ENCODE data around the gene OR51B4.
"Not testable (repeated sequence)": the region's sequence is repeated elsewhere in the genome, so short reads cannot be mapped to it uniquely, and the experiment has no call there.

OR51B4 gene

GRCh38 chr11:5274395-5274794 is 27.4 kb downstream of the OR51B4 start:
- DNase-seq (ENCODE audit: low read depth in 3 of 3) = no peak

- DNase-seq (ENCODE audit: low read depth in 3 of 3) = no peak
Observed at GRCh38 chr11:5272395-5273017, 29.2 kb downstream of the OR51B4 start.

- no peak for DNase-seq (ENCODE audit: low read depth in 3 of 3)
Observed at GRCh38 chr11:5269715-5270147, 32.0 kb downstream of the OR51B4 start, which contains the start of gene HBE1. Gene HBE1 (minus strand): TSS chr11:5269945. CDS start chr11:5269890, 55 bp downstream.

GRCh38 chr11:5267033-5267563 is 34.6 kb downstream of the OR51B4 start:
- DNase-seq (ENCODE audit: low read depth in 3 of 3) = no peak

- no peak for DNase-seq (ENCODE audit: low read depth in 3 of 3)
Observed at GRCh38 chr11:5266609-5267008, 35.1 kb downstream of the OR51B4 start.

- no peak for DNase-seq (ENCODE audit: low read depth in 3 of 3)
Observed at GRCh38 chr11:5265832-5266231, 35.9 kb downstream of the OR51B4 start.

GRCh38 chr11:5258543-5259262 is 43.0 kb downstream of the OR51B4 start:
- DNase-seq (ENCODE audit: low read depth in 3 of 3) = no peak

- no peak for DNase-seq (ENCODE audit: low read depth in 3 of 3)
Observed at GRCh38 chr11:5257296-5257695, 44.5 kb downstream of the OR51B4 start.

GRCh38 chr11:5254646-5255413 is 46.9 kb downstream of the OR51B4 start, which contains the start of gene HBG2:
Gene HBG2 (minus strand): TSS chr11:5254781. CDS start chr11:5254728, 53 bp downstream.
- not testable (repeated sequence) for DNase-seq (ENCODE audit: low read depth in 3 of 3)

- DNase-seq (ENCODE audit: low read depth in 3 of 3) = not testable (repeated sequence)
Observed at GRCh38 chr11:5254023-5254422, 47.7 kb downstream of the OR51B4 start.

- not testable (repeated sequence) for DNase-seq (ENCODE audit: low read depth in 3 of 3)
Observed at GRCh38 chr11:5253440-5253839, 48.3 kb downstream of the OR51B4 start.

GRCh38 chr11:5252919-5253265 is 48.9 kb downstream of the OR51B4 start:
- no peak for DNase-seq (ENCODE audit: low read depth in 3 of 3)

- DNase-seq (ENCODE audit: low read depth in 3 of 3) = no peak
Observed at GRCh38 chr11:5252192-5252918, 49.4 kb downstream of the OR51B4 start.

- no peak for DNase-seq (ENCODE audit: low read depth in 3 of 3)
Observed at GRCh38 chr11:5251746-5252145, 50.0 kb downstream of the OR51B4 start.

Measured in stimulated activated CD4-positive, alpha-beta T cell treated with anti-CD3 and anti-CD28 coated beads, TNF-alpha, amount 100 ng/mL, for 24 hours (primary cell).